Pancreas (tissue), 10 donors: ENCODE data around the gene CHD5. TPM values are rescaled to one million over a fixed set of nuclear protein-coding genes. Genes with fewer than 3 reads are reported as not detected.

Experiments
- ATAC-seq, 4 donors: fragments of 200-7000 bp; cut with Tn5 transposase; one replicate each; pipeline versions ENCODE4 v1.8.0 to v1.9.1; 2020; ENCODE audit warnings: mild to moderate bottlenecking in 4 of 4, moderate library complexity in 4 of 4
- DNase-seq, 6 donors: peaks; one replicate each; pipeline ENCODE4 v3.0.0-alpha.2; 2020
- FAIRE-seq: peaks from 2 replicates; lab custom pipeline; 2012; peaks lifted over from hg19 to GRCh38; lab: Jason Lieb, UNC
- H3K27ac ChIP-seq, 4 donors: fragments of 200-600 bp; sonication (generic); 1 replicate in 3 of 4; 2 replicates in 1 of 4; pipeline versions ENCODE4 v1.5.0 to v1.8.0; 2020
- H3K27me3 ChIP-seq, 4 donors: fragments of 200-600 bp; one replicate each; pipeline ENCODE4 v1.8.0; 2021
- H3K36me3 ChIP-seq, 3 donors: fragments of 200-600 bp; sonication (generic) in 1 of 3; one replicate each; pipeline versions ENCODE4 v1.5.0 to v1.8.0; 2020 to 2021
- H3K4me1 ChIP-seq, 3 donors: fragments of 200-600 bp; one replicate each; pipeline ENCODE4 v1.8.0; 2021
- H3K4me3 ChIP-seq, 4 donors: fragments of 200-600 bp; sonication (generic) in 2 of 4; one replicate each; pipeline versions ENCODE4 v1.5.0 to v1.8.0; 2020 to 2021
- H3K9me3 ChIP-seq, 4 donors: fragments of 200-600 bp; one replicate each; pipeline ENCODE4 v1.8.0; 2021
- CTCF ChIP-seq, 4 donors: fragments of 200-600 bp; sonication (generic) in 3 of 4; IDR thresholded peaks; one replicate each; pipeline versions ENCODE4 v1.5.0 to v1.8.0; 2021; ENCODE audit warnings: antibody characterized with exemption in 4 of 4
- WGBS, 2 donors: extraction: QIAGEN DNeasy Blood & Tissue Kit; methylation state at CpG; one replicate each; pipeline ENCODE4 v1.1.7; 2013; 5-methylcytosine and 5-hydroxymethylcytosine counted together
- intact Hi-C, 3 donors: fragments of 100-400 bp; cut with DNase I; formaldehyde crosslinking; loops; one replicate each; pipeline versions ENCODE4 v1.11.1 to v1.14.2; 2022
- polyA plus RNA-seq, 2 donors: library from polyadenylated mRNA; stranded (reverse); fragments of 200-250 nt; gene quantifications; one replicate each; pipeline ENCODE4 v1.2.3, GENCODE V29; 2013
- total RNA-seq, 6 donors: library from RNA; stranded (reverse); fragmentation: NEBNext Ultra II Directional in 4 of 6; extraction: Animal tissue kit (Norgen Biotek cat#: 25700) in 4 of 6; gene quantifications; one replicate each; pipeline versions ENCODE4 v1.2.1 to v1.2.4, GENCODE V29; 2021 to 2023
- donor health status: healthy with polysubstance abuse.
- donor health status: DM: no; HTN: no; CAD: no; lungs with moderate emphysema.
- donor health status: DM: no; HTN: no; CAD: no.
- donor health status: control.
- donor health status: control.
- donor health status: Bipolar disorder and iron deficiency.
- donor health status: DM: yes; HTN: yes; CAD: no.
- donor health status: DM: no; HTN: no; CAD: no.
- donor health status: DM: no; HTN: no; CAD: no.
- donor health status: DM: yes; HTN: yes; CAD: no.

CHD5 gene
- total and polyA plus RNA-seq, 8 donors, result 0.09 to 2.9 (median 0.40) TPM

- ATAC-seq (no peak), FAIRE-seq (no peak), DNase-seq (no peak)
- Histone ChIP-seq H3K4me1 (peaks cover 0 to 3% (median 0%) of the 10 kb centered on the region in 3 donors), H3K9me3 (no peaks in the 10 kb centered on the region), H3K27me3 (no peaks in the 10 kb centered on the region), H3K4me3 (no peak overlapping the region), H3K36me3 (peaks cover 0 to 5% (median 0%) of the 10 kb centered on the region in 3 donors), H3K27ac (no peak overlapping the region)
- no peak for TF ChIP-seq CTCF (IDR thresholded peaks at IDR 0.05)
- intact Hi-C loops, result no loop called here
- 93% methylated on average over 16 of the region's 16 CpGs for WGBS, 2 donors
These were observed 31.6 kb upstream of the CHD5 start for GRCh38 chr1:6211731-6212130.

- no peak for TF ChIP-seq CTCF (IDR thresholded peaks at IDR 0.05)
- H3K36me3 ChIP-seq, result peaks cover 0 to 5% (median 0%) of the 10 kb centered on the region in 3 donors
- FAIRE-seq, result no peak
- no peak overlapping the region for H3K4me3 ChIP-seq
- 95 to 98% methylated on average over 26 to 29 of the region's 29 CpGs for WGBS, 2 donors
- no peak overlapping the region for H3K27ac ChIP-seq
- no peak for DNase-seq
- H3K4me1 ChIP-seq, result peaks cover 0 to 3% (median 0%) of the 10 kb centered on the region in 3 donors
- intact Hi-C loops, result no loop called here
- no peaks in the 10 kb centered on the region for H3K27me3 ChIP-seq
- H3K9me3 ChIP-seq, result no peaks in the 10 kb centered on the region
- no peak for ATAC-seq
These were observed 30.7 kb upstream of the CHD5 start for GRCh38 chr1:6210591-6211355.

GRCh38 chr1:6209661-6210580, 29.8 kb upstream of the CHD5 start:
- 91% methylated on average over 17 of the region's 17 CpGs for WGBS, 2 donors
- no peaks in the 10 kb centered on the region for H3K27me3 ChIP-seq
- peaks cover 0 to 3% (median 0%) of the 10 kb centered on the region in 3 donors for H3K4me1 ChIP-seq
- peaks cover 0 to 5% (median 0%) of the 10 kb centered on the region in 3 donors for H3K36me3 ChIP-seq
- ATAC-seq (no peak), DNase-seq (no peak), FAIRE-seq (no peak)
- no peak overlapping the region for H3K27ac ChIP-seq
- intact Hi-C loops, result no loop called here
- no peak for TF ChIP-seq CTCF (IDR thresholded peaks at IDR 0.05)
- peak overlapping the region in 2 of 4 donors; percentile 38 to 46 for H3K4me3 ChIP-seq
- H3K9me3 ChIP-seq, result no peaks in the 10 kb centered on the region

GRCh38 chr1:6208723-6209660, 28.9 kb upstream of the CHD5 start:
- FAIRE-seq, result no peak

More at GRCh38 chr1:6208723-6209660, 28.9 kb upstream of the CHD5 start:
- DNase-seq, result peak in 5 of 6 donors; percentile 50 to 79 (median 66)
- peaks cover 0 to 5% (median 0%) of the 10 kb centered on the region in 3 donors for H3K36me3 ChIP-seq
- peaks cover 0 to 3% (median 0%) of the 10 kb centered on the region in 3 donors for H3K4me1 ChIP-seq
- no peaks in the 10 kb centered on the region for H3K27me3 ChIP-seq
- intact Hi-C loops, result no loop called here
- peak overlapping the region; percentile 29 to 46 (median 39) for H3K4me3 ChIP-seq
- peak; percentile 16 to 49 (median 38) for TF ChIP-seq CTCF (IDR thresholded peaks at IDR 0.05)
- 27 to 37% methylated on average over 79 to 99 of the region's 99 CpGs for WGBS, 2 donors
- no peak overlapping the region for H3K27ac ChIP-seq
- peak; percentile 66 to 76 (median 71) for ATAC-seq
- H3K9me3 ChIP-seq, result no peaks in the 10 kb centered on the region
